Measurements from ENCODE around the gene WAPL.
"Not testable (repeated sequence)": the region's sequence is repeated elsewhere in the genome, so short reads cannot be mapped to it uniquely, and the experiment has no call there.

Gene WAPL

GRCh38 chr10:86538547-86538946 is 17.0 kb upstream of the WAPL start:
- no peak overlapping the region for H3K4me3 ChIP-seq (ENCODE audit: low read depth, low read length)
- DNase-seq (ENCODE audit: low read depth), result no peak
- 0 out of 2 replicates have a peak, but pooled peaks have one; percentile 12 for TF ChIP-seq MAX (IDR thresholded peaks at IDR 0.05; ENCODE audit: low read depth, low read length)
- no peak for TF ChIP-seq POLR2A (IDR thresholded peaks at IDR 0.05; ENCODE audit: extremely low read depth, insufficient read length)

- DNase-seq (ENCODE audit: low read depth); H3K4me3 ChIP-seq (ENCODE audit: low read depth, low read length): not testable (repeated sequence)
Measured at GRCh38 chr10:86538040-86538439, 16.4 kb upstream of the WAPL start.

GRCh38 chr10:86536294-86536861 is 14.8 kb upstream of the WAPL start:
- TF ChIP-seq MYC (IDR thresholded peaks at IDR 0.05; ENCODE audit: low read depth, low read length), result no peak
- TF ChIP-seq CTCF (IDR thresholded peaks at IDR 0.05; ENCODE audit: low read depth, low read length), result no peak
- TF ChIP-seq MAX (IDR thresholded peaks at IDR 0.05; ENCODE audit: low read depth, low read length), result no peak
- TF ChIP-seq POLR2A (IDR thresholded peaks at IDR 0.05; ENCODE audit: extremely low read depth, insufficient read length), result no peak
- no peak for DNase-seq (ENCODE audit: low read depth)
- no peak overlapping the region for H3K4me3 ChIP-seq (ENCODE audit: low read depth, low read length)

- TF ChIP-seq CTCF (IDR thresholded peaks at IDR 0.05; ENCODE audit: low read depth, low read length), result no peak
- TF ChIP-seq POLR2A (IDR thresholded peaks at IDR 0.05; ENCODE audit: extremely low read depth, insufficient read length), result no peak
- no peak for TF ChIP-seq MYC (IDR thresholded peaks at IDR 0.05; ENCODE audit: low read depth, low read length)
- TF ChIP-seq MAX (IDR thresholded peaks at IDR 0.05; ENCODE audit: low read depth, low read length), result no peak
- no peak overlapping the region for H3K4me3 ChIP-seq (ENCODE audit: low read depth, low read length)
- no peak for DNase-seq (ENCODE audit: low read depth)
Measured at GRCh38 chr10:86535132-86535882, 13.7 kb upstream of the WAPL start.

- H3K4me3 ChIP-seq (ENCODE audit: low read depth, low read length), result no peak overlapping the region
- TF ChIP-seq POLR2A (IDR thresholded peaks at IDR 0.05; ENCODE audit: extremely low read depth, insufficient read length), result no peak
- TF ChIP-seq MYC (IDR thresholded peaks at IDR 0.05; ENCODE audit: low read depth, low read length), result no peak
- TF ChIP-seq CTCF (IDR thresholded peaks at IDR 0.05; ENCODE audit: low read depth, low read length), result no peak
- TF ChIP-seq MAX (IDR thresholded peaks at IDR 0.05; ENCODE audit: low read depth, low read length), result no peak
- no peak for DNase-seq (ENCODE audit: low read depth)
Measured at GRCh38 chr10:86533328-86533727, 11.7 kb upstream of the WAPL start.

- not testable (repeated sequence) for DNase-seq (ENCODE audit: low read depth); H3K4me3 ChIP-seq (ENCODE audit: low read depth, low read length)
Measured at GRCh38 chr10:86528736-86529135, 7.1 kb upstream of the WAPL start.

- H3K4me3 ChIP-seq (ENCODE audit: low read depth, low read length), result no peak overlapping the region
- DNase-seq (ENCODE audit: low read depth), result no peak
- TF ChIP-seq CTCF (IDR thresholded peaks at IDR 0.05; ENCODE audit: low read depth, low read length), result no peak
- no peak for TF ChIP-seq MAX (IDR thresholded peaks at IDR 0.05; ENCODE audit: low read depth, low read length)
- TF ChIP-seq POLR2A (IDR thresholded peaks at IDR 0.05; ENCODE audit: extremely low read depth, insufficient read length), result no peak
- no peak for TF ChIP-seq MYC (IDR thresholded peaks at IDR 0.05; ENCODE audit: low read depth, low read length)
Measured at GRCh38 chr10:86526606-86527005, 5.0 kb upstream of the WAPL start.

- DNase-seq (ENCODE audit: low read depth); H3K4me3 ChIP-seq (ENCODE audit: low read depth, low read length): not testable (repeated sequence)
Measured at GRCh38 chr10:86525713-86526112, 4.1 kb upstream of the WAPL start.

All from NB4 (cell line).